K562 (cell line): ENCODE data around the gene EIF1. TPM values are rescaled to one million over a fixed set of nuclear protein-coding genes. Genes with fewer than 3 reads are reported as not detected.

Experiments used
- ATF4 ChIP-seq: fragments of 450-650 bp; formaldehyde crosslinking; IDR thresholded peaks from 2 replicates; pipeline ENCODE4 v1.4.0; 2022; ENCODE audit warnings: mild to moderate bottlenecking, moderate library complexity
- BRCA1 ChIP-seq, 2 experiments: fragments of 450-650 bp in 1 of 2; sonication (generic) in 1 of 2; formaldehyde crosslinking in 1 of 2; IDR thresholded peaks; 2 replicates each; pipeline versions ENCODE4 v1.5.0 to v1.6.1; 2017 to 2020; ENCODE audit warnings: mild to moderate bottlenecking in 1 of 2, missing genetic modification reagents in 1 of 2
- CHD1 ChIP-seq: fragments of 200-600 bp; sonication (generic); IDR thresholded peaks from one replicate; pipeline ENCODE4 v1.6.1; 2012; ENCODE audit warnings: mild to moderate bottlenecking, moderate library complexity, low read length, inconsistent platforms
- DNMT1 ChIP-seq: fragments of 450-650 bp; IDR thresholded peaks from 2 replicates; pipeline ENCODE4 v1.6.1; 2016; ENCODE audit warnings: antibody characterized with exemption, mild to moderate bottlenecking
- E2F3 ChIP-seq: fragments of 250-450 bp; sonication (Bioruptor Pico); IDR thresholded peaks from 2 replicates; pipeline ENCODE4 v1.4.0; 2020; ENCODE audit warnings: mild to moderate bottlenecking
- FIP1L1 ChIP-seq: fragments of 200-400 bp; formaldehyde crosslinking; IDR thresholded peaks from 2 replicates; pipeline ENCODE4 v1.6.1; 2018; ENCODE audit warnings: mild to moderate bottlenecking, low read depth, low read length; ENCODE audit not compliant: poor library complexity, severe bottlenecking
- GTF2A2 ChIP-seq: IDR thresholded peaks from 2 replicates; pipeline ENCODE4 v1.6.1; 2016; ENCODE audit warnings: mild to moderate bottlenecking, missing genetic modification characterization, missing compliant biosample characterization
- MAFF ChIP-seq: IDR thresholded peaks from 2 replicates; pipeline ENCODE4 v1.6.1; 2012; ENCODE audit warnings: low read length, improper control_type of control experiment
- MED1 ChIP-seq: sonication (generic); formaldehyde crosslinking; IDR thresholded peaks from 2 replicates; pipeline ENCODE4 v1.8.1; 2023; ENCODE audit warnings: missing genetic modification reagents, borderline replicate concordance
- RAD51 ChIP-seq: fragments of 450-650 bp; IDR thresholded peaks from 2 replicates; pipeline ENCODE4 v1.7.1; 2016; ENCODE audit warnings: low read depth, mild to moderate bottlenecking, borderline replicate concordance
- RBM25 ChIP-seq: fragments of 200-400 bp; formaldehyde crosslinking; IDR thresholded peaks from 2 replicates; pipeline ENCODE4 v1.6.1; 2018; ENCODE audit warnings: low read length, low read depth, moderate library complexity; ENCODE audit not compliant: severe bottlenecking
- SMAD2 ChIP-seq: fragments of 150-350 bp; IDR thresholded peaks from 2 replicates; pipeline ENCODE4 v1.6.1; 2014; ENCODE audit warnings: low read depth, mild to moderate bottlenecking, low read length
- SMC3 ChIP-seq: conservative IDR thresholded peaks from 2 replicates; pipeline ENCODE4 v1.6.1; 2011; ENCODE audit warnings: low read depth, low read length, improper control_type of control experiment; ENCODE audit not compliant: insufficient read depth
- ZBED1 ChIP-seq: IDR thresholded peaks from 2 replicates; pipeline ENCODE4 v1.6.1; 2014
- ZKSCAN8 ChIP-seq: fragments of 200-800 bp; sonication (Bioruptor generic); IDR thresholded peaks from 2 replicates; pipeline ENCODE4 v1.6.1; 2016; ENCODE audit warnings: missing genetic modification characterization, missing compliant biosample characterization
- ZNF23 ChIP-seq: fragments of 250-450 bp; sonication (Bioruptor Pico); IDR thresholded peaks from 2 replicates; pipeline ENCODE4 v1.4.0; 2020; ENCODE audit warnings: mild to moderate bottlenecking
- ZNF384 ChIP-seq: IDR thresholded peaks from 2 replicates; pipeline ENCODE4 v1.6.1; 2012; ENCODE audit warnings: low read depth, low read length, improper control_type of control experiment
- ZNF79 ChIP-seq: fragments of 250-450 bp; sonication (Bioruptor Pico); IDR thresholded peaks from 2 replicates; pipeline ENCODE4 v1.4.0; 2020; ENCODE audit warnings: low read depth, mild to moderate bottlenecking, moderate library complexity
- polyA plus RNA-seq, 8 experiments: library from polyadenylated mRNA; depleted of rRNA in 4 of 8; stranded (reverse) in 5 of 8; unstranded in 3 of 8; fragments of >200 nt; fragmentation: Nextera tagmentation in 2 of 8; fragmentation: Illumina TruSeq in 1 of 8; extraction: Ambion mirVana in 2 of 8; extraction: Trizol in 1 of 8; gene quantifications; 2 replicates each; pipeline versions ENCODE4 v1.2.1 to v1.2.3, GENCODE V29; 2011 to 2014; ENCODE audit warnings: inconsistent platforms in 1 of 8, missing spikeins in 1 of 8
- total RNA-seq, 7 experiments: library from RNA; depleted of rRNA in 6 of 7; stranded (reverse); fragments of >200 nt in 6 of 7; fragmentation: Illumina TruSeq in 2 of 7; extraction: Trizol in 2 of 7; gene quantifications; 2 replicates each; pipeline versions ENCODE4 v1.2.1 to v1.2.3, GENCODE V29; 2011 to 2021; ENCODE audit warnings: low replicate concordance in 1 of 7
- TF ChIP-seq, protein P1 (sequence below): fragments of 450-650 bp; formaldehyde crosslinking; IDR thresholded peaks from 2 replicates; pipeline ENCODE4 v1.4.0; 2020; ENCODE audit warnings: mild to moderate bottlenecking, moderate library complexity
- TF ChIP-seq, protein P2 (sequence below): fragments of 450-650 bp; IDR thresholded peaks from 2 replicates; pipeline ENCODE4 v1.6.1; 2016; ENCODE audit warnings: missing biosample characterization, missing genetic modification characterization
- TF ChIP-seq, protein P3 (sequence below): fragments of 250-450 bp; sonication (Bioruptor Pico); IDR thresholded peaks from 2 replicates; pipeline ENCODE4 v1.8.0; 2021; ENCODE audit warnings: borderline replicate concordance, mild to moderate bottlenecking, moderate library complexity; ENCODE audit not compliant: poor library complexity, severe bottlenecking
- TF ChIP-seq, protein P4 (sequence below): sonication (generic); formaldehyde crosslinking; IDR thresholded peaks from 2 replicates; pipeline ENCODE4 v1.8.0; 2022; ENCODE audit warnings: mild to moderate bottlenecking, missing genetic modification reagents, borderline replicate concordance

Gene EIF1
- total and polyA plus RNA-seq, 9 of the 15 experiments (the other 6 are each of a cell fraction or from before 2014, with no cell fraction given) = 67.0 to 1,204 (median 320) TPM

- no peak for TF ChIP-seq SMAD2
- TF ChIP-seq GTF2A2 (tag) = no peak
- no peak; the same call in 1 of the 2 replicates for TF ChIP-seq ZBED1
- no peak for TF ChIP-seq ZNF384
- TF ChIP-seq, protein P1, sequence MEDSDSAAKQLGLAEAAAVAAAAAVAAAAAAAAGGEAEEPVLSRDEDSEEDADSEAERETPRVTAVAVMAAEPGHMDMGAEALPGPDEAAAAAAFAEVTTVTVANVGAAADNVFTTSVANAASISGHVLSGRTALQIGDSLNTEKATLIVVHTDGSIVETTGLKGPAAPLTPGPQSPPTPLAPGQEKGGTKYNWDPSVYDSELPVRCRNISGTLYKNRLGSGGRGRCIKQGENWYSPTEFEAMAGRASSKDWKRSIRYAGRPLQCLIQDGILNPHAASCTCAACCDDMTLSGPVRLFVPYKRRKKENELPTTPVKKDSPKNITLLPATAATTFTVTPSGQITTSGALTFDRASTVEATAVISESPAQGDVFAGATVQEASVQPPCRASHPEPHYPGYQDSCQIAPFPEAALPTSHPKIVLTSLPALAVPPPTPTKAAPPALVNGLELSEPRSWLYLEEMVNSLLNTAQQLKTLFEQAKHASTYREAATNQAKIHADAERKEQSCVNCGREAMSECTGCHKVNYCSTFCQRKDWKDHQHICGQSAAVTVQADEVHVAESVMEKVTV (CRISPR knock-in tag) = 0 out of 2 replicates have a peak, but pooled peaks have one; percentile 3
- no peak for TF ChIP-seq FIP1L1
- peak; percentile 33; the same call in 1 of the 2 replicates for TF ChIP-seq E2F3 (CRISPR knock-in tag)
- TF ChIP-seq BRCA1 (IDR thresholded peaks at IDR 0.05) = no peak
- TF ChIP-seq BRCA1 (CRISPR knock-in tag; IDR thresholded peaks at IDR 0.05) = no peak
- no peak for TF ChIP-seq ATF4 (CRISPR knock-in tag)
- TF ChIP-seq, protein P2, sequence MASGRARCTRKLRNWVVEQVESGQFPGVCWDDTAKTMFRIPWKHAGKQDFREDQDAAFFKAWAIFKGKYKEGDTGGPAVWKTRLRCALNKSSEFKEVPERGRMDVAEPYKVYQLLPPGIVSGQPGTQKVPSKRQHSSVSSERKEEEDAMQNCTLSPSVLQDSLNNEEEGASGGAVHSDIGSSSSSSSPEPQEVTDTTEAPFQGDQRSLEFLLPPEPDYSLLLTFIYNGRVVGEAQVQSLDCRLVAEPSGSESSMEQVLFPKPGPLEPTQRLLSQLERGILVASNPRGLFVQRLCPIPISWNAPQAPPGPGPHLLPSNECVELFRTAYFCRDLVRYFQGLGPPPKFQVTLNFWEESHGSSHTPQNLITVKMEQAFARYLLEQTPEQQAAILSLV (tag) = no peak
- no peak for TF ChIP-seq ZNF23 (CRISPR knock-in tag)
- no peak for TF ChIP-seq MED1 (CRISPR knock-in tag)
- TF ChIP-seq ZKSCAN8 = no peak
- peak; percentile 79 for TF ChIP-seq RAD51
- no peak for TF ChIP-seq ZNF79 (CRISPR knock-in tag)
- TF ChIP-seq MAFF = no peak
- TF ChIP-seq, protein P3, sequence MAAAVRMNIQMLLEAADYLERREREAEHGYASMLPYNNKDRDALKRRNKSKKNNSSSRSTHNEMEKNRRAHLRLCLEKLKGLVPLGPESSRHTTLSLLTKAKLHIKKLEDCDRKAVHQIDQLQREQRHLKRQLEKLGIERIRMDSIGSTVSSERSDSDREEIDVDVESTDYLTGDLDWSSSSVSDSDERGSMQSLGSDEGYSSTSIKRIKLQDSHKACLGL (CRISPR knock-in tag) = peak; percentile 56
- no peak for TF ChIP-seq RBM25
- no peak for TF ChIP-seq DNMT1
- TF ChIP-seq, protein P4, sequence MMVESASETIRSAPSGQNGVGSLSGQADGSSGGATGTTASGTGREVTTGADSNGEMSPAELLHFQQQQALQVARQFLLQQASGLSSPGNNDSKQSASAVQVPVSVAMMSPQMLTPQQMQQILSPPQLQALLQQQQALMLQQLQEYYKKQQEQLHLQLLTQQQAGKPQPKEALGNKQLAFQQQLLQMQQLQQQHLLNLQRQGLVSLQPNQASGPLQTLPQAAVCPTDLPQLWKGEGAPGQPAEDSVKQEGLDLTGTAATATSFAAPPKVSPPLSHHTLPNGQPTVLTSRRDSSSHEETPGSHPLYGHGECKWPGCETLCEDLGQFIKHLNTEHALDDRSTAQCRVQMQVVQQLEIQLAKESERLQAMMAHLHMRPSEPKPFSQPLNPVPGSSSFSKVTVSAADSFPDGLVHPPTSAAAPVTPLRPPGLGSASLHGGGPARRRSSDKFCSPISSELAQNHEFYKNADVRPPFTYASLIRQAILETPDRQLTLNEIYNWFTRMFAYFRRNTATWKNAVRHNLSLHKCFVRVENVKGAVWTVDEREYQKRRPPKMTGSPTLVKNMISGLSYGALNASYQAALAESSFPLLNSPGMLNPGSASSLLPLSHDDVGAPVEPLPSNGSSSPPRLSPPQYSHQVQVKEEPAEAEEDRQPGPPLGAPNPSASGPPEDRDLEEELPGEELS = no peak
- no peak for TF ChIP-seq CHD1
- TF ChIP-seq SMC3 = no peak
These were observed 1.0 kb downstream of the EIF1 start (continued) for GRCh38 chr17:41689497-41690299.
